ENCODE measurements around the gene CYP20A1. TPM values are rescaled to one million over a fixed set of nuclear protein-coding genes. Genes with fewer than 3 reads are reported as not detected.

The CYP20A1 gene
- total and polyA plus RNA-seq, 9 of the 15 experiments (the other 6 are each of a cell fraction or from before 2014, with no cell fraction given): 10.3 to 31.7 (median 12.4) TPM

GRCh38 chr2:203328760-203329540, 90.1 kb downstream of the CYP20A1 start (continued):
- no peak for TF ChIP-seq ZBTB43 (CRISPR knock-in tag; IDR thresholded peaks at IDR 0.05)
- TF ChIP-seq RNF219 (CRISPR knock-in tag; IDR thresholded peaks at IDR 0.05): no peak
- TF ChIP-seq NCOA4 (IDR thresholded peaks at IDR 0.05; ENCODE audit: partially characterized antibody): no peak

- FAIRE-seq (no peak), ATAC-seq (peak; percentile 6; the same call in 2 of the 3 replicates), DNase-seq (ENCODE audit: extremely low read depth in 1 of 4, low spot score in 3 of 4) (peak in 1 of 4 experiments; percentile 7)
- peaks cover 44% of the 10 kb centered on the region for H3K79me2 ChIP-seq (ENCODE audit: control insufficient read depth, insufficient read depth, low read length)
- ChIA-PET CTCF (ENCODE audit: low intra/inter-chr PET ratio) (interaction anchor here (0.6 kb wide), 1 partner anchor 90 kb away, joined by 4 read pairs; no protein-coding TSS in a partner anchor), POLR2A (no interaction called here)
- no peaks in the 10 kb centered on the region for H4K20me1 ChIP-seq (replicated peaks; ENCODE audit: control insufficient read depth, insufficient read depth, low read length)
- TF ChIP-seq CEBPB (tag; IDR thresholded peaks at IDR 0.05) (peak; percentile 86), WHSC1 (IDR thresholded peaks at IDR 0.05; ENCODE audit: low read length) (no peak), CEBPG (CRISPR knock-in tag; IDR thresholded peaks at IDR 0.05) (no peak), CEBPG (tag; conservative IDR thresholded peaks at IDR 0.05 in 1 of 2, IDR thresholded peaks at IDR 0.05 in 1 of 2) (0 out of 4 replicates have a peak, but pooled peaks have one; percentile 10 to 34)
- no peaks in the 10 kb centered on the region for H3K36me3 ChIP-seq (ENCODE audit: control insufficient read depth, insufficient read depth, low read length)
- peak overlapping the region in 1 of 2 experiments; percentile 64; a peak in 1 of 4 replicates for H3K9ac ChIP-seq (ENCODE audit: insufficient read depth in 1 of 2, low read depth in 2 of 2, low read length in 2 of 2)
- H3K9me1 ChIP-seq (ENCODE audit: control insufficient read depth, insufficient read depth, low read length): no peaks in the 10 kb centered on the region
- H3K27ac ChIP-seq (ENCODE audit: extremely low read depth, low read depth, low read length): 0 out of 3 replicates have a peak overlapping the region, but pooled peaks have one; percentile 36
- H3K4me3 ChIP-seq: no peak overlapping the region; the same call in 1 of the 2 replicates
- no peaks in the 10 kb centered on the region for H3K9me3 ChIP-seq (replicated peaks; ENCODE audit: control insufficient read depth, insufficient read depth, low read depth, low read length)
- H3K4me1 ChIP-seq (replicated peaks in 1 of 2; ENCODE audit: control insufficient read depth in 2 of 2, insufficient read depth in 2 of 2, low read length in 2 of 2): peaks cover 0 to 13% of the 10 kb centered on the region in 2 experiments; a peak in 4 of 5 replicates
- in situ Hi-C loops (cut with MboI) (no loop called here), intact Hi-C loops (cut with micrococcal nuclease) (no loop called here)
- no TSS peak for BruUV-seq (replicated peaks)
- peak overlapping the region; percentile 56 for H3K4me2 ChIP-seq (ENCODE audit: insufficient read depth, low read length)
- H2AFZ ChIP-seq (ENCODE audit: low read depth, low read length): peak overlapping the region; percentile 76
- H3K27me3 ChIP-seq (ENCODE audit: control insufficient read depth in 2 of 2, insufficient read depth in 2 of 2, low read length in 2 of 2): no peaks in the 10 kb centered on the region
These were observed 91.6 kb downstream of the CYP20A1 start for GRCh38 chr2:203330434-203330833.

All from K562 (cell line).